ENCODE measurements around the gene MS4A1.
"Not testable (repeated sequence)": the region's sequence is repeated elsewhere in the genome, so short reads cannot be mapped to it uniquely, and the experiment has no call there.

The MS4A1 gene

GRCh38 chr11:60504219-60504905 lies 48.7 kb downstream of the MS4A1 start:
- DNase-seq, result peak; percentile 54

GRCh38 chr11:60509609-60510008 lies 54.0 kb downstream of the MS4A1 start:
- DNase-seq, result not testable (repeated sequence)

- DNase-seq, result not testable (repeated sequence)
Observed at GRCh38 chr11:60510209-60510608, 54.6 kb downstream of the MS4A1 start.

DNA sequence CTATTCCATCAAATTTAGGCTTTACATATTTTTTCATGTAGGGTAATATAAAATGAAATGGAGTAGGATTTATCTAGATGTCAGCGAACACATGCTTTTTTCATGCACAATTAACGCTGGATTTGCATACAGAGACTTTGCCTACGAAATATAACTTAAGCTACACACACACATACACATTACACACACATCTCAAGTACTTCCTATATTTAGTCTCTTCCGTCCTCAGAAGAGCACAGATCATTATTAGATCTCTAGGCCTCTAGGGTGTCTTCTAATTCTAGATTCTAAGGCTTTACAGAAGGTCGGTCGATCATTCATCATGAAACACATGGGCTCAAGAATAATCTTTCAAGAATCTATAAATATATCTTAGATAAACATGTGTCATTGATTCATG lies 55.7 kb downstream of the MS4A1 start:
- DNase-seq, result no peak

DNA sequence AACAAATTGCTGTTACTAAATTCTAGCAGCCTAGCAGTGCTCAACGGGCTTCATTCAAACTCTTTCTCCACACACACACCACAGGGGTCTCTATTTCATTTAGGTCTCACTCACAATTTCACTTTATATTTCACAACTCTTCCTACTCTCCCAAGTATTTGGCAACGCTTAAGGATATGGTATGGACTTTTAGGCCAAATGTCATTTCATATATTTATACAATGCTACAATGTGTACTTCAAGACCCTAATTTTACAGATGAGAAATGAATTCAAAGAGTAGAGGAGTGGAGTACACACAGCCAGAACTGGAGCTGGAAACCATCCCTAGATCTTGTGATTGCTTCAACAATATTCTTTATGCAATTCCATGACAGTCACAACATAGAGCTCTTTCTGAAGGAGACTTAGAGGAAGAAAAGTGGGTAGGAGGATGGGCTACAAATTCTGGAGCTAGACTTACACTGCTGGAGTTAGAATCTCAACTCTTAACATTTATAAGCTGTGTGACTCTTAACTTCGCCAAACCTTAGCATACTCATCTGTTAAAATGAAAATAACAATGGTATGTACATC lies 57.1 kb downstream of the MS4A1 start:
- no peak for DNase-seq

DNA sequence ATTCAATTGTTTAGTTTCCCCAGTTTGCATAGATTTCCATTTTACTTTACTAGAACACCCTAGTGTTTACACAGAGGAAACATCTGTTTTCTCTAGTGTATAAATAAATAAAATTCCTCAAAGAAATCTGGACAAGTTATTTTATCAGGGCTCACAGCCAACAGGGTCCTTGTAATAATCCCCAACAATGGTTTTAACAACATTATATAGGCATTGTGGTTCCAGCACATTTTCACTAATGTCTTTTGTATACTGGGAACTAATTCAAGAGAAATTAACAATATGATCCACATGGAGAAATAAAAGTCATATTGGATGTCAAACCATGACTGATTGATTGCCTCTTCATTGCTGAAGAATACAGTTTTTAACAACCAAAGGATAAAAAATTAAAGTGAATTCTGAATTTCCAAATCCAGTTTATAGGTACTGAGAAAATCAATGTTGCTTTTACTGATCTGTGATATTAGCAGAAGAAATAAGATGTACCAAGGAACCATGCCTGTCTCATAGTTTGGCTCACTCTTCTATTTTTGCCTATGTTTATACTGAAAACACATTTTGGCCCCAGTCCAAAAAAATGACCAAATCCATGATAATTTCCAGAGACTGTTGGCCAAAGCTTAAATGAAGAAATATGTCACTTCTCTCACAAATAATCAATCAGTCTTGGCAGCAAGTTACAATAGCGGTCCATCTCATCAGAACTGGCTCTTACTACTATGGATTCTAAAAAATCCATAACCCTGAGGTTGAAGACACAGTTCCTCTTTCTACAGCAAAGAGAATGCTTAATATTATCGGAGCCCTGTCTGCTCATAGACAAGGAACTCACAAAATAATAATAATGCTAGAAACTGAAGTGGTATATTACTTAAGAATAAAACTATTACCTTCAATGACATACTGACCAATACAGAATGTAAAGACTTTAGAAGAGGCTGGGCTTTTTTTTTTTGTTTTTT lies 58.1 kb downstream of the MS4A1 start:
- DNase-seq, result peak; percentile 19

GRCh38 chr11:60515144-60515855 lies 59.7 kb downstream of the MS4A1 start, which contains the start of gene MS4A13:
Gene MS4A13 (plus strand): TSS chr11:60515392. CDS start chr11:60518084, 2,692 bp downstream.
- DNase-seq, result no peak
